Umbilical cord (tissue), 2 donors: ENCODE data around the gene CHD9. TPM values are rescaled to one million over a fixed set of nuclear protein-coding genes. Genes with fewer than 3 reads are reported as not detected.

ENCODE experiments used
- DNase-seq: peaks from one replicate; pipeline ENCODE4 v3.0.0-alpha.2; 2015; ENCODE audit warnings: low spot score
- total RNA-seq: library from RNA; depleted of rRNA; stranded (reverse); fragments of >200 nt; gene quantifications from one replicate; pipeline ENCODE4 v1.2.3, GENCODE V29; 2014; ENCODE audit warnings: low replicate concordance; ENCODE audit not compliant: insufficient read depth

Gene CHD9
- total RNA-seq, 1 donor from 2014 or later = 159 TPM

DNA sequence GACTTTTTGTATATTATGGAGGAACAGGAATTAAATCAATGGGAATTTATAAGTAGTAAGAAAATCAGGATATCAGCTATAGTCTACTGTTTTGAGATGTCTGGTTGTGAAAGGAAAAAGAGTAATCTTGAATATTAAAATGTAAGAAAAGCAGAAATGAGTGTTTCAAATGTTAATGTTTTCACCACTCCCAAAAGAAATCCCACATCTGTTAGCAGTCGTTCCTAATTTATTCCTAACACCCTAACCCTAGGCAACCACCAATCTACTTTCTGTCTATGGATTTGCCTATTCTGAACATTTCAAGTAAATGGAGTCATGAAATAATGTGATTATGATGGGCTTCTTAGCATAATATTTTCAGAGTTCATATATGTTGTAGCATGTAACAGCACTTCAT is 133.0 kb downstream of the CHD9 start:
- DNase-seq = no peak

DNA sequence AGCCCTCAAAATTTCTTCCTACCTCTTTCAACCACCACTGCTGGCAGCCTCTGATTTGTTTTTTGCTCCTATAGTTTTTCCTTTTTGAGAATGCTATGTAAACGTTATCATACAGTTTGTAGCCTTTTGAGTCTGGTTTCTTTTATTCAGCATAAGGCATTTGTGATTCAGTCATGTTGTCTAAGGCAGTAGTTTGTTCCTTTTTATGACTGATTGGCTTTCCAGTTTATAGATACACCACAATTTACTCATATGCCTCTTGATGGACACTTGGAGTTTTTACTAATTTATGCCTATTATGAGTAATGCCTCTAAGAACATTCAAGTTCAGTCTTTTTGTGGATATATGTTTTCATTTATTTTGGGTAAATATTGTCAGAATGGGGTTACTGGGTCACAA is 136.6 kb downstream of the CHD9 start:
- no peak for DNase-seq

DNA sequence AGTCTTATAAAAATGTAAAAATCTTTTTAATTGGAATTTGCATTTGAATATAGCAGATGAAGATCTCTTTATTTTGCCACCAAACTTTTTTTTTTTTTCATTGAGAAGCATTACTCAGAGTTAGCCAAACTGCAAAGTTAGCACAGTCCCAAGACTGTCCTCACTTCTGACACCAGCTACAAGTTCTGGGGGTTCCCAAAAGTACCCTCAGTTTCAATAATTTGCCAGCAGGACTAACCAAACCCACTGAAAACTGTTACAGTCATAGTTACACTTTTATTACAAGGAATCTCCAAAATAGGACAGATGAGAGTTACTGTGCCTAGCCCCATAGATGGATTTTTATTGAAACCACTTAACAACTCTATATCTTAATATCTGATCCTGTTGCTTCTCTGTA is 144.1 kb downstream of the CHD9 start:
- DNase-seq = no peak

DNA sequence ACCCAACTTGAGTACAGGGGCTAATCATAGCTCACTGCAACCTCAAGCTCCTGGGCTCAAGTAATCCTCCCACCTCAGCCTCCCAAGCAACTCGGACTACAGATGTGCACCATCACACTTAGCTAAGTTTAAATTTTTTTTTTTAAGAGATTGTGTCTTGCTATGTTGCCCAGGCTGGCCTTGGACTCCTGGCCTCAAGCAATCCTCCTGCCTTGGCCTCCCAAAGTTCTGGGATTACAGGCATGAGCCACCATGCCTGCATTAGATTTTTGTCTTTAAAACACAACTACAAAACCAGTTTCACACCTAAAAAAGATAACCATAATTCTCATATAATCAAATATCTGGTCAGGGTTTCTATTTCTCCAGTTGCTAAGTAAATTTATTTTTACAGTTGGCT is 147.1 kb downstream of the CHD9 start:
- DNase-seq = no peak

DNA sequence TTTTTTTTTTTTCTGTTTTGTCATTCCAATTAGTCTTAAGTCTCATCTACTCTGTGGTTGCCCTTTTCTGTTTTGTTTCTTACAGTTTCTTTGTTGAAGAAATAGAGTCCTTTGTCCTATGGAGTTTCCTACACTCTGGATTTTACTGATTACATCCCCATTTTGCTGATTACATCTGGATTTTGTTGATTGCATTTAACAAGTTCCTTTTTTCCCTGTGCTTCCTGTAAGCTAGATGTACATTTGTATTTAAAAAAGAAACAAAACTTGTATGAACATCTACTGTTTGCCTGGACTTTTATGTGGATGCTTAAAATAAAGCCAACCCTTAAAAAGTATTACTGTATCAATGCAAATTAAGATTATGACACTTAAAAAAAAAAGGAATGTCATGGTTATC is 147.6 kb downstream of the CHD9 start:
- no peak for DNase-seq

DNA sequence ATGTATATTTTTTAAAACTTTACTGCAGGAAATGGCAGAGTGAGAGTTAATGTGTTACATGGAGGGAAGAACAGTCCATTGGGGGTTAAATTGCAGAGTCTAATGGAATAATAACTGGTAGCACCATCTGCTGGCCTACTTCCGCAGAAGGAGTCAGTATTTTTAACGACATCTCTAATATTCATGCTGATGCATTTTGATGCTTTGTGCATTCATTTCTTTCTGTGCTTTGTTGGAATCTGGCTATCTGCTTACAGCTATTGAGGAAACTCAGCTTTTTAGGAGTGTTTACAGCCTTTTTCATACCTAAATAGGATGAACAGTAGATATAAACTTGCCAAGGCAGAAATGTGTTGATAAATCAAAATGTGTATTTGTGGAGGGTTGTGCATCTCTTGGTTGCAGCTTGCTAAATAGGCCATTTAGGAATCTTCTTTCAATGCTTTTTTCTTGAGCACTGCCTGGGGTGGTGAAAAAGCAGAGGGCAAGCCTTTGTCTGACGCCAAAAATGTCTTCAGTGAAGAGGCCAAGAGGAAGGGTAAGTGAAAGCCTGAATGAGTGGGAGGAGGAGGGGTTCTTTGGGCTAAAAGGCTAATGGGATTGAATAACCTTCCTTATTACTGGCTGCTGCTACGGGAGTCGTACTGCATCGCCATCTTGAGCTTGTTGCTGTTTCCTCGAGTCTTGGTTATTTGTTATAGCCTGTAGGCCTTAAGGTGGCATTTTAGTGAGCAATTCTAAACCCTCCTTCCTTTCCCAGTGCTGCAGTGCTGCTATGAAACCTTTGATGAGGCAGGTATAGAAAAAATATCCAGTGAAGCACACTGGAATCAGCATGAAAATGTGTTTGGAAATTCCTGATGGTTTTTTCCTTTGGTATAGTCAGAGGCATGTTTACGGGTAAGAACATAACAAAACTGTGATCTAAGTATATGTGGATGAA is 153.3 kb downstream of the CHD9 start:
- DNase-seq = peak; percentile 96

DNA sequence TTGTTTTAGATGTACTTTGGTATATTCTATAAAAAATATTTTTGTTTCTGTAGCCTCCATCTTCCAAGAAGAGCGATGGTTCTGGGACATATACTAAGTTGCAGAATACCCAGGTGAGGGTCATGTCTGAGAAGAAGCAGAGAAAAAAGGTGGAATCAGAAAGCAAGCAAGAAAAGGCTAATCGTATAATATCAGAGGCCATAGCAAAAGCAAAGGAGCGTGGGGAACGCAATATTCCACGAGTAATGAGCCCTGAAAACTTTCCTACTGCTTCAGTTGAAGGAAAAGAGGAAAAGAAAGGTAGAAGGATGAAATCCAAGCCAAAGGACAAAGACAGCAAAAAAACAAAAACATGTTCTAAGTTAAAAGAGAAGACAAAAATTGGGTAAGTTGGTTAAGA is 154.6 kb downstream of the CHD9 start:
- DNase-seq = no peak

DNA sequence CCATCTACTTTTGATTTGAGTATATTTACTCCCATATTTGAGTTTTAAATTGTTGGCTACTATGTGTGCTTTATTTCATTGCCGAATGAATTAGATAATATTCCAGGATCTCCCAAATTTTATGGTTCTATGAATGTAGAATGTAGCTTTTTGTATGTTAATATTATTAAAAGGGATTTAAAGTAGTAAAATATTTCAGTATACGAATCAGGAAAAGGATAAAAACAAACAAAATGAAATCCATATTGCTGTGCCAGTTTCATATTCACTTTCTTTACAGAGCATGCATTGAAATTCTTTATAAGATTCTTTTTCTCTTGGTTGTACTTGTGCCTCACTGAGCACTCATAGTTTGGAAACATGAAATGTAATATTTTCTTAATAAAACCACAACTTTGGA is 155.1 kb downstream of the CHD9 start:
- no peak for DNase-seq

DNA sequence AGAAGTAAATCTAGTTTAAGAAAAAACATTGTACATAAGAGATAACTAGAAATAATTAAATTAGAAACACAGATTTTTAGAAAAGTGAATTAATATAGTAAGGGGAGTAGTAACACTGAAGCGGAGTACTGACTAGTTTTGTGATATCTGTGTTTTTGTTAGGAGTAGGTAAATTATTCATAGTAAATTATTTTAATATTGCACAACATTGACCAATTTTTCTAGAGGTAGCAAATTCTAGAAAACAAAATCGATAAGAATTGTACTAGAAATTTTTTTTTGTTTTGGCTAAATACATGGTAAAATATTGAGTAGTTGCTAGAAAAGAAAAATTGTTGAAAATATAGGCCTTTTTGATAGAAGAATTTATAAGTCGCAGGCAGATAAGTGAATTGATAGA is 156.5 kb downstream of the CHD9 start:
- DNase-seq = no peak

DNA sequence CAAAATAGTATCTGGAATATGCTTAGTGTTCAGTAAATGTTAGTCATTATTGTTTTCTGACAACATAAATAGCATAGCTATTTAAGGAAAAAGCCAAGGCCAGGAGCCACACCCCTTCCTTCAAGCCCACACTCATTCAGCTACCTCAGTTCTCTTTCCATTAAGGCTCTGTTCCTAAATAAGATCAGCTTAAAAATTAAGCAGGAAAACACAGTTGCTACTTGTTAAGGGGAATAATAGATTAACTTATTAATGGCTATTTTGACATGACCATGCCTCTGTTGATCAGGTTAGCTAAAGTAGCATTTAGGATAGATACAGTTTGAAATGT is 158.1 kb downstream of the CHD9 start:
- no peak for DNase-seq

DNA sequence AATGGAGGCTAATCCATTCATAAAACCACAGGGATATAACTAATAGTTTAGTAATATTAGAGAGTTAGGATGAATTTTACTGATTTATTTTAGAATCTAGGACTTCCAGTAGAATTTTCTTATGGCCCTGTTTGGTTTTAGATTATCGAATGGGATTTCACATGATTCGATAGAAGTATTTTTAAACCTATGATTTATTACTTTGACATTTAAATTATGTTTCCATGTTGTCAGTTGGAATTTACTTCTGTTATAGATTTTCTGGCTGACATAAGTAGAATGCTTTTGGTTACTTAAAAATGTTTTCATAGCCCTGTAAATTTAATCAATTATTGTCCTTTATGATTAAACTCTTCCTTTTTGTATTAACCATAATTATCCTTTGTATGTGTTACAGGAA is 158.8 kb downstream of the CHD9 start:
- no peak for DNase-seq

DNA sequence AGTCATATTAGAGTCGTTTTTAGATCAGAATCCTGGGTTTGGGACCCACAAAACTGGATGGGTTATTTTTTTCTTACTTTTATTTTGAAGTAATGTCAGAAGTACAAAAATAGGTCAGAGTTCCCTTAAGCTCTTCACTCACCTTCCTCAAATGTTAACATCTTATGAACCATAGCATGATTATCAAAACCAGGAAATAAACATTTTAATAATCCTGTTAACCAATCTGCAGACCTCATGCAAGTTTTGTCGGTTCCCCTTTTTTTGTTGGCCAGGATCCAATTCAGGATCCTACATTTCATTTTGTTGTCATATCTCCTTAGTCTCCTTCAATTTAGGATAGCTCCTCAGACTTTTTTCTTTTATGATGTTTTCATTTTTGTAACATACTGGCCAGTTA is 162.0 kb downstream of the CHD9 start:
- no peak for DNase-seq

DNA sequence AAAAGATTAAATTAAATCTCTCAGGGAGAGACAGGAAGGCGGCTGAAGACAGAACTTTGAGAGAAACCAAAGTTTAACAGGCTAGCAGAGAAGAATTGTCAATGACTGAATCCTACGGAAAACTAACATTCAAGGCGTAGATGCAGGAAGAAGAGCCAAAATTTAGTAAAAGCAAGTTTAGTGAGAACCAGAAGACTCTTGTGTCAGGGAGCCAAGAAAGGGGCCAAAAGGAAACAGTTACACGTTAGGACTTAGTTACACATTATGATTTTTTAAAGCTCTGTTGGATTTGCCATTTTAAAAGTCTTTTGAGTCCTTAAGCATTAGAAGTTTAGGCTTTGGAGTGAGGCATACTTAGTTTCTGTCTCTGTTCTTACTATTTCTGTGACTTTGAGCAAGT is 164.6 kb downstream of the CHD9 start:
- DNase-seq = no peak

DNA sequence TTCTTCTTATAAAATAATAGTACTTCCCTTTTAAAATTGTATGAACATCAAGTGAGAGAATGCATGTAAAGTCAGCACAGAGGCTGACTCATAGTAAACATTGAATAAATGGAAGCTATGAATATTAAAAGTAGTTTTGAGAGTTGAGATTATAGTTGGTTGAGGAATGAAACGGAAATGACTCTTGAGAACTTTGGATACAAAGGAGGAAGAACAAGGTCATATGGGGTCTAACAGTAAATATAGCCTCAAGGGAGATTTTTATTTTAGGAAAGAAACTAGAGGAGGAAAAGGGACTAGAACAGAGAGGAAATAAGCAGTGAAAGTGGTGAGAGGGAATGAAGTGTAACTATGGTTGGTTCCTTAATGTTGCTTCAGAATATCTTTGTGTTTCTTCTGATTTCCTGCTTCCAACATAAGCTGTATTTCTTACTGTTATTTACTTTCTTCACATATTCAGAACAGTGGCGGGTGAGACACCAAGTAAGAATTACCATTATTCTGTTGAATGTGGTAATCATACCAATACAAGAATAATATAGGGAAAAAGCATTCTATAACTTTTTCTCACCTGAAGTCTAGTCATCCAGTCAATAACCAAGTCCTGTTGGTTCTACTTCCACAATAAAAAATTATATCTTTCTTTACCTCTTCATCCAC is 165.1 kb downstream of the CHD9 start:
- peak; percentile 29 for DNase-seq

DNA sequence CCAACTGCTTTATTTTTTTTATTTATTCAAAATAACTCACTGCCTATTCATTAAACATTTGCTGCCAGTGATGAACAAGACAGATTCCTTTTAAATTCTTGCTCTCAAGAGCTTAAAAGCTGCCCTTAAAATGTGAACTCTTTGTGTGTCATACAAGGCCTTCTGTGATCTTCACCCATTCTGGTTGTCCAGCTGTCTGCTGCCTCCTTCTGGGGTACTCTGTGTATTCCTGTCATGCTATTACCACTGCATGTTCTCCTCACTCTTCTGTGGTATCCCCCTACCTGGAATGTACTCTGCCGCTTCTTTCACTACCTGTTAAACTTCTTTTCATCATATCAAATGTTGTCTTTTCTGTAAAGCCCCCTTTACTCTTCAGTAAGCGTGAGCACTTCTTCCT is 165.8 kb downstream of the CHD9 start:
- no peak for DNase-seq

DNA sequence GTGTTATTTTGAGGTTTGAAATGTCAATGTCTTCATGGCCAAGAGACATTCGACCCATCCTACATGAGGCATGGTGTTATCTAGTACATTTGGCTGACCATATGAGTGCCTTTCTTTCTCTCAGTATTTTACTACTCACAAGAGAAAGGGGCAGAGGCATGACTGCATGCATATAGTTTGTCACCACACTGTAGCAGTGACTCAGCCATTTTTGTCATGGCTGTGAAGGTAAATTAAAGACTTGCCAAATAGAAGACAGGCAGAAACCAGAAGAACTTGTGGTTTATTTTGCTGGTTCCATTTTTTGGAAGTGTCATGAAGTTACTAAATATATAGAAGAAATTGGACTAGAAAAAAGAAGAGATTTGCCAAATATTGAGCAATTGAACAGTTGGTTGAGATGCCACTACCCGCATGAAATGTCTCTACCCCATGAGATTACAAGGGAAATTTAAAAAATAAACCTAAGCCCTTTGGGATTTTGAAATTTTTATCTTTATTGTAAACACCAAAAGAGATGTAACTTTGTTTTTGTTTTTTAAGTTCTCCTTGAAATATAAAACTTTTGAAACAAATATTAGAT is 170.3 kb downstream of the CHD9 start:
- DNase-seq = no peak

DNA sequence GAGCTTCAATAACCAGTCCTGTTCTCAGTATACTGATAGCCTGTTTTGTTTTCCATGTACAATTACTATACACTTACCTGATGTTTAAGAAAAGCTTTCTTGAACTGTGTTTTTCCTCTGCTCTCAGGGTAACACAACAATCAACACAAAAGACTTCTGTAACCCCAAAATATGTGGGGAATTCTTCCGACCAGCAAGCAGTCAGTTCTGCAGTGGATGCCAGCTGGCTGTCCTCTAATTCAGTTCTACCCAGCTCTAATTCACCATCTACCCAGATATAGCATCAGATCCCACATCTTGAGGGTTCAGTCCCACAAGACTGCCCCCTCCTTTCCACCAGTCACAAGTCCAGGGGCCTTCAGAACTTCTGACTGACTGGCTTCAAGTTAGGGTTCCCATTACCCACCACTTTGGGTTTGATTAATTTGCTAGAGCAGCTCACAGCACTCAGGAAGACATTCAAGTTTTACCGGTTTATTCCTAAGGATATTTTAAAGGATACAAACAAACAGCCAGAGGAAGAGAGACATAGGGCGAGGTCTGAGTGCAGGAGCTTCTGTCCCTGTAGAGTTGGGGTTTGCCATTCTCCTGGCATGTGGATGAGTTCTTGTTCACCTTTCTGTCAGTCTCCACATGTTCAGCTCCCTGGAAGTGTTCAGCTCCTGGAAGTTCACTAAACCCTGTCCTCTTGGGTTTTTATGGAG is 178.2 kb downstream of the CHD9 start:
- DNase-seq = no peak

DNA sequence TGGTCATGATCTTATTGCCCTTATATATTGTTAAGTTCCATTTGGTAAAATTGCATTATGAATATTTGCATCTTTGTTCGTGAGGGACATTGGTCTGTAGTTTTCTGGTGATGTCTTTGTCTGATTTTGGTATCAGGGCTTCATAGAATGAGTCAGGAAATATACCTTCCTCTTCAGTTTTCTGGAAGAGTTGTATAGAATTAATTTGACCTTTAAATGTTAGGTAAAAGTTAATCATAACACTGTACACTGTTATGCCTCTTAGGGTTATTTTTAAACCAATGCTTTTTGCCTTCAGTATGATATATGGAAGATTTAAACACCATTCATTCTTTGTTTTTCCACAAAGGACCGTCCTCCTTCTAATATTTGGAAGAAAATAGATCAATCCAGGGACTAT is 180.0 kb downstream of the CHD9 start:
- no peak for DNase-seq

DNA sequence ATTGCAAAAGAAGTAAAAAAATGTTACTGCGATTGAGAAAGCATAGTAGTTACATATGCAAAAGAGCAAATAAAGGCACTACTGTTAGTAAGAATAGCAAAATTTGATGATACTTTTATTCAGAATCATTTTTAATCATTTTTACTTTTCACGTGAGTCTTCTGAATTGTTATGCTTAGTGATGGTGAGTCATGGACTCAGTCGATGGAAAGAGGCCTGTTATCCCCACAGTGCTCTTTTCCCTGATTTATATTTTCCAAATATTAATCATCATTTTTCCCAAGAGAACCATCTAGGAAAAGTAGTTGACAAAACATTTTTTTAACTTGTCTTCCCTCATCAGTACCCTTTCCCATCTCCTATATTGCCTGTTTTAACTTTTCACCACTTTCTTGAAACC is 181.1 kb downstream of the CHD9 start:
- no peak for DNase-seq

DNA sequence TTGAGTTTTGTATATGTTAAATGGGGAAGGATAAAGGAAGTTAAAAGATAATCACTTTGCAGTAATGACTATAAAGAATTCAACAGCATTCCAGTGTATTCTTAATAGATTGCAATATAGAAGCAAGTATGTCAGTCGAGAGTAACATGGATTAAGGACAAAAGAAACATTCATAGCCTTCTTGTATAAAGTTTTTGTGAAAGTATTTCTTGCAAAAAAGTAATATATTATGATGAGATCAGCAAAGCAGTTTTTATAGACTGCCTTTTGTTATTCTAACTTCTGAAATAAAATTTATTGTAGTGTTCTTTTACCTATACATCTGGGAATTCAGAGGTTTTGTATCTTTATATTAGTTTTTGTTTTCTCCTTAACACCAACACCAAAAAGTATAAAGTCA is 194.5 kb downstream of the CHD9 start:
- DNase-seq = no peak

DNA sequence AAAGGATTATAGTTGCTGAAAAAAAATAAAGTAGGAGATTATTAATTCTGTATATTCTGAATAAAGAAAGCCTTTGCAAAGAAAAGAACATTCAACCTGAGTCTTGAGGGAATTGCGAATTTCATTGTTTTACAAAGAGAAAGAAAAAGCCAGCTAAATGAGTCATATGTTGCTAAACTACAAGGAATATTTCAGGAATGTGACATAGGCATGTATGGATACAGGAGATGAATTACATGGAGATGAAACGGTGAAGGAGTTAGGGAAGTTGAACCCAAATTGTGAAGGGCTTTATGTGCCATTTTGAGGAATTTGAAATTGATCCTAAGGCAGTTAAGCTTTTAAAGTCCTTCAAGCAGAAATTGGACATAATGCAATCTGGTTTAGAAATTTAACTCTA is 202.2 kb downstream of the CHD9 start:
- DNase-seq = no peak

DNA sequence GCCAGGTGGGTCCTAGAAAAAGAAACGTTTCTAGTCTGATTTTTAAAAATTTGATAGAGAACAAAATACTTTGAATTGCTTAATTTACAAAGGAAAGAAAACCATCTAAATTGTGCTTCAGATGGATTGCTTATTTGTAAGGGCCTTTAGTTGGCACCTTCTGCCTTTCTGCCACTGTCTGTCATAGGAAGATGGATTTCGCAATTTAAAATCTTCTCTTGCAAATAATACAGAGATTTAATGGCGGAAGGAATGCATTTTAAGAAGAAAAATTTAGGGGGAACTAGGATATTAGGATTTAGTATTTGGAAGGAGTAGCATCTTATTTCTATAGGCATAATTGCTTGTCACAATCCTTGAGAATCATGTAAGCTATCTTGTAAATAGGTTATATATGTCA is 204.0 kb downstream of the CHD9 start:
- DNase-seq = no peak
